Right renal cortex interstitium (tissue), 3 donors: ENCODE results near the gene PGS1. TPM values are rescaled to one million over a fixed set of nuclear protein-coding genes. Genes with fewer than 3 reads are reported as not detected.
"Not testable (repeated sequence)": the region's sequence is repeated elsewhere in the genome, so short reads cannot be mapped to it uniquely, and the experiment has no call there.

Experiments
- DNase-seq, 3 donors: peaks; one replicate each; pipeline ENCODE4 v3.0.0-alpha.2; 2013; ENCODE audit warnings: low read depth in 3 of 3, low spot score in 2 of 3
- polyA plus RNA-seq, 3 donors: library from polyadenylated mRNA; unstranded; fragments of 120-200 nt; gene quantifications; one replicate each; pipeline ENCODE4 v1.2.1, GENCODE V29; 2013; ENCODE audit not compliant: insufficient read length in 3 of 3

PGS1 gene
- polyA plus RNA-seq, 3 donors, result 38.8 to 41.3 (median 39.1) TPM

DNA sequence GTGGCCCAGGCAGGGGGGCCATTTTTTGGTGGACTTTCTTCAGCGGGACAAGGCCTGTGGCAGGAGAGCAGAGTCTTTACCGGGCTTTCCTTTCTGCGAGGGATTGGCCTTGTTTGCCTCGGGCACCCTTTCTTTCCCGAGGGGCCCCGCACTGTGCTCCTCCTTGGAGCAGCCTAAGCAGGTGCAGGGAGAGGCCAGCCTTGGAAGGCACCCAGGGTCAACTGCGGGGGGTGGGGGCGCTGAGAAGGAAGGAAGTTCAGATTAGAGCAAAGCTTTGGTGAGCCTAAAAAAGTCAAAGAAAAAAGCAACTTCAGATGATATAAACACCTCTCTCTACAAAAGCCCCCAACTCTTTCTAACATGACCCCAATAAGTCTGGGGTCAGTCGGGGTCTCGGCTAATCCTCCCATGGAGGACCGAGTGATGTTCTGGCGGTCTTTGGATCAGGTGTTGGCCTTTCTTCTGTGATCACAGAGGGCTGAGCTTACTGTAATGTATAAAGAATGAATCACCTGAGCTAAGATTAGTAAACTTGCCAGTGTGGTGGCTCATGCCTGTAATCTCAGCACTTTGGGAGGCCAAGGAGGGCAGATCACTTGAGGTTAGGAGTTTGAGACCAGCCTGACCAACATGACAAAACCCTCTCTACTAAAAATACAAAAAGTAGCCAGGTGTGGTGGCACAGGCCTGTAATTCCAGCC is 63.0 kb downstream of the PGS1 start:
- no peak for DNase-seq

DNA sequence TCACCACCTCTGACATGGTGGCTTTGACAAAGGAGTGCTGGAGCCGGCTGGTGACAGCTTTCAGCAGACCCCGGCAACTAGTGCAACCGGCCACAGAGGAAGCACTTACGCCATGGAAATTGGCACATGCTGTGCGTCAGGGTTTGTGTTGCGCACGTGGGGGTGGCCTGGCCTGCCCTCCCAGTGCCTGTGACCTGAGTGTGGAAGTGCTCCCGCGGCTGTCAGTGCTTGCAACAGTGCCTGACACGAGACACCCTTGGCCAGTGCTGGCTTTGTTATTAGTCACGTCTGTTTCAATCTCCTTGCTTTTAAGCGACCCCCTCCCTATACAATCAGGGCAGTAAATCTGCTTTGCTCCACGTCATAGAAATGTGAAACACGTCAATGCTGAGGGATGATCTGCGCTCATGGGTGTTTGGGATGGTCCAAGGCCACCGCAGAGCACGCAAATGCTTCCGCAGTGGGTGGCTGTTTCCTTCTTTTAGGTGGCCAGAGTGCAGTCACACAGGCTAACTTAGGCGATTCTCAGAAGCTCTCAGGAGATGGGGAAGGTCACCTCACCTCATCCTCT is 64.3 kb downstream of the PGS1 start:
- no peak for DNase-seq

DNA sequence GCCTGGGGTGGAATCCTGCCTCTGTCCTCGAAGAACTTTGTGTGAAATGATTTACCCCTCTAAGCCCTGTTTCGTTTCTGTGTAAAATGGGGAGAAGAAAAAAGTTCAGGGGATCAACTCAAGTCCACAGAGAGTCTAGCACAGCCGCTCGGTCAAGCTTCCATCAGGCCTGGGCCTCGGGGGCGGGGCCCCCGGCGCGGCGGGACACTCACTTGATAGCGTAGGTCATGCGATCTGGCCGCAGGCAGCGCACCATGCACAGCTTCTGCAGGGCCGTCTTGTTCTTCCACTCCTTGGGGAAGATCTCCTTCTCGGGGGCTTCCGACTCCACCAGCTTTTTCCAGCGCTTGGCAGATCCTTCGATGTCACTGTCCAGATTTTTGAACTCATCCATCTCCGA is 65.9 kb downstream of the PGS1 start:
- no peak for DNase-seq

DNA sequence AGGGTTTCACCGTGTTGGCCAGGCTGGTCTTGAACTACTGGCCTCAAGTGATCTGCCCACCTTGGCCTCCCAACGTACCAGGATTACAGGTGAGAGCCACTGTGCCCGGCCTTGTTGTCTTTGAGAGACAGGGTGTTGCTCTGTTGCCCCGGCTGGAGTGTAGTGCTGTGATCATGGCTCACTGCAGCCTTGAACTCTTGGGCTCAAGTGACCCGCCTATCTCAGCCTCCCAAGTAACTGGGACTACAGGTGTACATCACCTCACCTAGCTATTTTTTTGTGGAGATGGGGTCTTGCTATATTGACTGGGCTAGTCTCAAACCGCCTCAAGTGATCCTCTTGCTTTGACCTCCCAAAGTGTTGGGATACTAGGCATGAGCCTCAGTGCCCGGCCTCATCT is 68.4 kb downstream of the PGS1 start:
- no peak for DNase-seq

DNA sequence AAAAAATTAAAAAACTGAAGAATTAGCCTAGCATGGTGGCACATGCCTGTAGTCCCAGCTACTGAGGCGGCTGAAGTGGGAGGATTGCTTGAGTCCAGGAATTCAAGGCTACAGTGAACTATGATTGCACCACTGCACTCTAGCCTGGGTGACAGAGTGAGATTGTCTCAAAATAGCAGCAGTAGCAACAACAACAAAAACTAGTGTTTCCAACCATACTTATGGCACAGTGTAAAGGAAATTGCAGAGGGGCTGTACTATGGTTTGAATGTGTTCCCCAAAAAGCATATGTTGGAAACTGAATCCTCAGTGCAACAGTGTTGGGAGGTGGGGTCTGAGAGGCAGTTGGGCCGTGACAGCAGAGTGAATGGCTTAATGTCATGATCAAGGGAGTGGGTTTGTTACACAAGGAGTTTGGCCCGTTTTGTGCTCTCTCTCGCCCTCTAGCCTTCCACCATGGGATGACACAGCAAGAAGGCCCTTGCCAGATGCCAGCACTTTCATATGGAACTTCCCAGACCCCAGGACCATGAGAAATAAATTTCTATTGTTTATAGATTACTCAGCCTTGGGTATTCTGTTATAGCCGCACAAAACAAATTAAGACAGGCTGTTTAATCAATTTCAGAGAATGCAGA is 70.0 kb downstream of the PGS1 start:
- no peak for DNase-seq

DNA sequence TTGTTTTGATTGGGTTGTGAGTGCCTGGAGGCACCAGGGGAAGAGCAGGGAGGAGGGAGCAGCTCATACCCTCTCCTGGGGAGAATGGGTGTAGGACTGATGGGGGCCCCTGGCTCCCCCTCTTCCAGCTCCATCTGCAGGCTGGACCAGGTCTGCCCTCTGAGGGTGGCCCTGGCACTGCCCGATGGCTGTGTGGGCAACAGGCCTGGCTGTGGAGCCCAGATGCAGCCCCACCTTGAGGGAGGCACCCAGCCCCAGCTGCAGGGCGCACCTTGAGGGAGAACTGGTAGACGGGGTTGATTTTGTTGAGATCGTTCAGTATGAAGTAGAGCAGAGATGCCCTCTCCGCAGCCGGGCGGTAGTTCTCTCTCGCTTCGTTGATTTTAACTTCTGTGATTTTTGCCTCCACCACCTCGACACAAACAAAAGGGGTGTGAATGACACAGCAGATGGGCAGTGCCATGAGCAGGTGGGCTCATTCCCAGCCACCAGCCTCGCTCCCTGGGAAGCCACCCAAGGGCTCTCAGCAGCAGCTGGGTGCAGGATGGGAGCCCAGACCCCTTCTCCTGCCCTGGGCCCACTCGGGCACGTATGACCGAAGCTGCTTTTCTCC is 71.6 kb downstream of the PGS1 start:
- no peak for DNase-seq

DNA sequence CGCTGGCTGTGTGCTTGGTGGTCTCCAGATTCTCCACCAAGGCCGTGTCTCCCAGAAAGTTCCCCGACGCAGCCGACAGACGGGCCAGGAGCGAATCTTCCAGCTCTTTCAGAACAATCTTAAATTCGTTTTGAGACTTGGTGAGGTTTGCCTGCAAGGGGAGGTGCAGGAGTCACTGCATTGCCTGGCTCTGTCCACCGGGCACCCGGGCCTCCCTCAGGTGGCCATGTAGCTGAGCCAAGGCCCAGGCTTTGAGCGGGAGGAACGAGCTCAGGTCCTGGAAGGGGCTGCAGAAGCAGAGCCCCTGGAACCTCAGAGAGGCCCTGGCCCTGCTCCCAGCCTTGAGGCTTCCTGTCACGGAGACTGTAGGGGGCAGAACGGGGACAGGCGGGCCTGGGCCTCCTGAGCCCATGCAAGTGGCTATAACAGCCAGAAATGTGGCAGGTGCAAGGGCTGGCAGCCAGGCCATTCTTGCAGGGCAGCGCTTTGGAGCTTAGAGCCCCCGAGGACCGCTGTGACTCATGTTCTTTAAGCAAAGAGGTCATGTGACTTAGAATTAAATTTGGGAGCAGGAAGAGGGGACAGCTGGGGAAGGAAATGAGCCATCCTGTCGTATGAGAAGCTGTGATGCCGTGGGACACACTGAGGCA is 72.4 kb downstream of the PGS1 start:
- DNase-seq, result no peak

DNA sequence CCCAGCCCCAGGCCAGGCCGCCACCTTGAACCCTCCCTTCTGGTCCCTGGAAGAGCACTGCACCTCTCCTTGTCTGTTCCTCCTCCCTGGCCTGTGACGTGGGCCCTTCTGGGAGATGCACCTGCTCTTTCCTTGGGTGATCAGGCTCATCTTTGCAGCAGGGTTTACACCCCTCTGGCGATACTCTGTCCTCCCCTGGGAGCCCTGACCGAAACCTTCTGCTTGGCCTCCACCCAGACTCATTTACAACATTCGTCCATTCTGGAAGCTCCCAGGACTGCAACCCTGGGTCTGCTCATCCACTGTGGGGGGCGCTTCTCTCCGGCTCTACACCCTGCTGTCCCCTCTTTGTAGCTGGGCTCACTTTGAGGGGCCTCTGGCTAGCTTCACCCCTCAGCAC is 73.3 kb downstream of the PGS1 start:
- no peak for DNase-seq

DNA sequence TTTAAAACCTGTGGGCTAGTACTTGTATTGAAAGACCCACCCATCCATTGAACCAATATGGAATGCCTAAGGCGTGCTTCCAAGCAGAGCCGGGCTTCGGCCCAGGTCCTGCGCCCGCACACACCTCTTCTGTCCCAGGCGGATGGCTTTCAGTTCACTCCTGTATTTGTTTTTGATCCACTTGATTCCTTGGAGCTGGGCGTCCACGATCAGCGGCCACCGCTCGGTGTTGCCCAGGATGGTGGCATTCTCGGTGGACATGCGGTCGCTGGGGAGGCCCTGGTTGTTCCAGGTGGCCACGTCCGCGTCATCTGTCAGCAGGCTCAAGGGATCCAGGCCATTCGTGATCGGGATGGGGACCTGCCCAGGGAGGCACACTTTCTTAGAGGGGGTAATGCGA is 75.9 kb downstream of the PGS1 start:
- DNase-seq, result no peak

DNA sequence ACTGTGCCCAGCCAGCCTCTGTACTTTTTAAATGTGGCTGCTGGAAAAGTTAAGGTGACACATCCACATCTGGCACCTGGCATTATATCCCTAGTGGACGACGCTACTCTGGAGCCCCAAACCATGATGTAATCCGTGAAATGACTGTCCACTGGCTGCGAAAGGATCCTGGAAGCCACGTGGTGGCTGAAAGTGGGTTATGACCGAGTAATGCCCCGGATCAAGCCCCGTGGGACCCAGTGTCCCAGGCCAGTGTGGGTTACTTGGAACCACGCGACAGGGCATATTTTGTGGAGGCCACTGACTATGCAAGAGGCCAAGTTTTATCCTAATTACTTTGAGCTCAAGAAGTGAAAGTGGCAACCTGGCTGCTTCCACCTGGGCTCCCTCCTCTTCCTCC is 79.6 kb downstream of the PGS1 start:
- DNase-seq, result no peak

DNA sequence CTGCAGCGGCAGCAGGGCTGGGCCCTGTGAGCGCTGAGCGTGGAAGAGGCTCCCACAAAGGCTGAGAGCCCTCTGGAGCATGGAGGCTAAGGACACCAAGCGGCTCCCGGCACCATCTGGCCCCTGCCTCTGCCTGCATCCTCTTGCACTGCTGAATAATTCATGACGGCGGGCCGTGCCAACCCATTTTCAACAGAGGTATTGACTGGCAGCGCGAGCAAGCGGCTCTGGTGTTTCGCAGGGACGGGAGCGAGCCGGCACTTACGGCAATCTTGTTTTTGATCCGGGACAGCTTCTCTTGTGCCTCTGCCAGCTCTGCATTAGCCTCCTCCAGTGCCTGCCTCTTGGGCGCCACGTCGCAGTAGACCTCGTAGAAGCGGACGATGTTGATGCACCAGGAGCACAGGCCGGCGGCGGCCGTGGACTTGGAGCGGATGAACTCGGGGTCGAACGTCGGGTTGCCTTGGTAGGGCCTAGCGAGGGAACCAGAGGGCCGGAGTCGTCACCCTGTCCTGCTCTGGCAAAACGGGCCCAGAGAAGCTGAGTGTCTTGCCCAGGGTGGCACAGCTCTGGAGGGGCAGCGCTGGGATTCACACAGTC is 80.4 kb downstream of the PGS1 start:
- DNase-seq, result no peak

DNA sequence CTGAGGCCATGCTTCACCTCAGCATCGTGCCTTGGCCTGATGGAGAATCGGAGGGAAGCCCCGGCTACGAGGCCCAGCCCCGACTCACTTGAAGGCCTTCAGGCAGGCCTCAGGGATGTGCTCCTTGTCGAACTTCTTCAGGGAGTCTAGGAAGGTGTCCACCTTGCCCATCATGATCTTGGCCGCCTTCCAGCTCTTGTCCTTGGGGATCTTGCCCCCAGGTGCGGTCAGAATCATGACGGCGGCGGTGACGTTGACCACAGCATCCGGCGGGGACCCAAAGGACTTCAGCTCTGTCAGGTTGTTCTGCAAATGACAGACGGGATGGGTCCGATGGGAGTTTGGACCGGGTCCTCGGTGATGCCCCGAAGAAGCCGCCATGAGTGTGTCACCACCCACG is 81.2 kb downstream of the PGS1 start:
- DNase-seq, result no peak

DNA sequence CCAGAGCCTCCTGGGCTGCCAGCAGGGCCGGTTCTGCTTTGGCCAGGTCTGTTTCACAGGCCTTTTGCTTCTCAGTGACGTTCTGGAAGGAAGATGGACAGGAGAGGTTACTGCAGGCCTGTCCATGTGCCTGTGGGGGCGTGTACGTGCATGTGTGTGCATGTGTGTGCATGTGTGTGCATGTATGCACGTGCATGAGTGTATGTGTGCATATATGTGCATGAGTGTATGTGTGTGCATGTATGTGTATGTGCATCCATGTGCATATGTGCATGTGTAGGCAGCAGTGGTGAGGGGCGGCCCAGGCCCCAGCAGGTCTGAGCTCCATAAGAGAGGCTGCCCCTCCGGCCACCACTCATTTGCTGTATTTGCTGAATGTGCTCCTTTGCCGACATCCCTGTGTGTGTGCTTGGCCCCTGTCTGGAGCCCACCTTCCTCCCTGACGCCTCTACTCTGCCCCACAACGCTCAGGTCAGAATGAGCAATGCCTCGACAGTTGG is 81.8 kb downstream of the PGS1 start:
- no peak for DNase-seq

DNA sequence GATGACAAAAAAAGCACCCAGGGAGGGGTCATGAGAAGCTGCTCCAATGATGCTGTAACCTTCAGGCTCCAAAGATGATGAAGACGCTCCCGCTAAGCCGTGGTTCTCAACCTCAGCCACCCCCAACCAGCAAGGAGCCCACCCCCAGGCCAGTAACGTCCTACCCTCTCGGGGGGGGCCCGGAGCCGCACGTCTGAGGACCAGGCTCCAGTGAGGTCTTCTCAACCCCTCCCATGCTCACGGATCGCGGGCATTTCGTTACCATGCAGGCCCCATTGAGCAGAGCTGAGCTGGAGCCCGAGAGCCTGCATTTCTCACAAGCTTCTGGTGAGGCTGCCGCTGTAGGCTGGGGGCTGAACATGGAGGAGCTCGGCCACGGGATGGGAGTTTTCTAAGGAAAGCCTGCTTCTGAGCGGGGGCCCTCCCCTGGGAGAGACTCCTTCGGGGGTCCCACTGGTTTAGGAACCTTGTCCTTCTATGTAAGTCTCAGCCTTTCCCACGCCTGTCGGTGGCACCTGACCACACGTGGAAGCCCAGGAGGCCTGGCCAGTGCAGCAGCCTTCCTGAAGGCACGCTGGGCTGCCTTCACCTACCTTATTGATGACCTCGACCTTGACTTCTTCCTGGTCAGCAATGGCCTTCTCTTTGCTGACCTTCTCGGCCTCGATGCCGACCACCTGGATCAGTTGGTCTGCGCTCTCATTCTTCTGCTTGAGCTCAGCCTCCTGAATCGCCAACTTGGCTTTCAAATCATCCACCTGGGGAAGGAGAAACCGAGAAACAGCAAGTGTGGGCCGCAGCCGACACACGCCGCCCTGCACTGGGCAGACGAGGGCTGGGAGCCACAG is 82.7 kb downstream of the PGS1 start:
- DNase-seq, result no peak

DNA sequence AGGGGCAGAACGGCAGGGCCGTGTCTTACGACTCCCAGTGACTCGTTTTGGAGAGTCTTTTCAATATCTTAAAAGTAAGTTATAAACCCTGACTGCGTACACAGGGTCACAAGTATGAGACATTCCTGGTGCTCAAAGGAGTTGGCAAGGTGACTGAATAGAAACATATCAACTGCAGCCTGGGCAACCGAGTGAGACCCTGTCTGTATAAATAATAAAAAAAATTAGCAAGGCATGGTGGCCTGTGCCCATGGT is 83.3 kb downstream of the PGS1 start:
- no peak for DNase-seq

DNA sequence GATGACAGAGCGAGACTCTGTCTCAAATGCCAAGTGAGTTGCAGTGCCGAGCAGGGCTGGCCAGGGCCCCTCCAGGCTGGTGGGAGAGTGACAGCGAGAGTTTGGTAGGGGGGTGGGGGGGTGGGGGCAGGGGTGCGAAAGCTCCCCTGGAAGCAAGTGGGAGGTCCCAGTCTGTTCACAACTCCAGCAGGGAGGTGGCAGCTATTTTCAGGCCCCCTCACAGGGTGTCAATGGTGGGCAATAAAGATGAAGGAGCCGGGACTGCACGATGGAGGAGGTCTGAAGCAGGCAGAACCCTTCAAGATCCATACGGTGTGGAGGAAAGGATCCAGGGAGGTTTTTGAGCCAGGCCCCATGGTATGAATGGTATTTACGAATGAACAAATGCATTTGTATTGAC is 83.7 kb downstream of the PGS1 start:
- DNase-seq, result no peak

DNA sequence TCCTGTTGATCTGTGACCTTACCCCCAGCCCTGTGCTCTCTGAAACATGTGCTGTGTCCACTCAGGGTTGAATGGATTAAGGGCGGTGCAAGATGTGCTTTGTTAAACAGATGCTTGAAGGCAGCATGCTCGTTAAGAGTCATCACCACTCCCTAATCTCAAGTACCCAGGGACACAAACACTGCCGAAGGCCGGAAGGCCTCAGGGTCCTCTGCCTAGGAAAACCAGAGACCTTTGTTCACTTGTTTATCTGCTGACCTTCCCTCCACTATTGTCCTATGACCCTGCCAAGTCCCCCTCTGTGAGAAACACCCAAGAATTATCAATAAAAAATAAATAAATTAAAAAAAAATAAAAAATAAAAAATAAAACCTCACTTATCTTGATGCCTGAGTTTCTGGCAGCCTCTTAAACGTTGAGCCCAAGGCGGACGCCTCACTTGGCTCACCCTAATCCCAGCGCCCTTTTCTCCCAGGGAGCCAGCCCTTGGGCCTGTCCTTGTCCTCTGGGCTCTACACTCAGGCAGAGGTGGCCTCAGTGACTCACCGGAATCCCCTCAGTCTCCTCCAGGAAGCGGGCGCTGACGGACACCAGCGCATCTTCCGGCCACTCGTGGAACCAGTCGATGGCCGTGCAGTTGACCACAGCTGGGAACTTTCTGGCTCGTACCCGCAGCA is 87.8 kb downstream of the PGS1 start:
- not testable (repeated sequence) for DNase-seq

DNA sequence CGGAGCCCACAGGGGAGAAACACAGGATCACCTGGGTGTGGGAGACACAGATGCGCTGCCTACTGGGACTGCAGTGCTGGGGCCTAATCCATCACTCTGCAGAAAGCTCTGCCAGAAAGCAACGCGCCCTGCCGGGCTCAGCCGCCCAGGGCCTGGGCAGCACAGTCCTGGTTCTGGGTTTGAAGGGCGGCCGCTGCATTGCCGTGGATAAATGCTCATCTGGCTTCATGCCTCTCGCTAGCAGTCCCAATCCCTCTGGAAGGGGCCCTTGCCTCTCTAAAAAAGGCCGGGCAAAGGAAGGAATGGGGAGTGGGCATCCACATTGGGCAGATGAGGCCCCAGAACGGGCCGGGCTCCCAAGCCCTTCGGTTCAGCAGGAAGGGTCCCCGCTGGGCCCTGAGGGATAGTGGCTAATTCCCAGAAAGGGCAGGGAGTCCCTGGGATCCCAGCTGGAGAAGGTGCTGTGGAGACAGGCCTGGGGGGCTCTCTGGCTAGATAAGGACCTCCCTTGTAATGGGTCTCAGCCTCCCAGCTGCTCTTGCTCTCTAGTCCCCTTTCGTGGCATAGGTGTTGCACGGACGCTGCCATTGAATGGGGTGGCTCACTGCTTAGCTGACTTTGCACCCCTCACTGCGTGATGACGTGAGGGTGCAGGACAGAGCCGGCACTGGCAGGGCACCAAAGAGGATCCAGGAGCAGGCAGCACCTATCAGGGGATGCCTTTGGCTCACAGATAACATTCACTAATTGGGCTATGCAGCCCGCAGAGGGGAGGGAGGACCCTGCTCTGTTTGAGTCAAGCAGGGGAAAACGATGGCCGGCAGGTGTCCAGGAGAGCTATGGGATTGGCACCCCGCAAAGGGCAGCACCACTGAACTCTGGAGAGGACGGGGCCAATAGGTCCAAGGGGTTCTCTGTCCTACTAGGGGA is 88.6 kb downstream of the PGS1 start:
- no peak for DNase-seq

DNA sequence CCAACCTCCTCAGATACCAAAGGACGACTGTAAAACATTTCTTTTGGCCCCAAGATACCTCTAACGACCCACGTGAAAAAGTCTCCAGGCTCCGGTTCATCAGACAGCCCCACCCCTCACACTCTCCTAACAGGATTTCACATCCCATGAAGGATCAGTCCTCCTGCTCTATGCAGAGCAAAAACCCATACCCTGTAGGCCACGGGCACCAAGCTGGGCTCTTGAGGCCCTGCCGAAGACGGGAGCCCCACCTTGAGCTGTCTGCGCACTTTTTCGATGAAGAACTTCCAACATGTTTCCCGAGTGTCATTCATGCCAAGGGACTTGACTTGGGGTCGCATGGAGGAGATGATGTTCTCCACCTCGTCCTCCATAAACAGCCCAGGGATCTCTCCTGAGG is 89.9 kb downstream of the PGS1 start:
- DNase-seq, result no peak
